OCI-LY7 (cell line): ENCODE results near the gene HCST. TPM values are rescaled to one million over a fixed set of nuclear protein-coding genes. Genes with fewer than 3 reads are reported as not detected.

Experiments
- BruUV-seq: library from RNA; stranded (reverse); fragments of 400-500 nt; replicated peaks from 2 replicates; lab custom pipeline; 2021; lab: Mats Ljungman, UMichigan
- CTCF ChIA-PET: fragments of 300-600 bp; sonication (Branson Sonifier 250); formaldehyde crosslinking; loops from one replicate; lab custom pipeline; 2022; ENCODE audit warnings: antibody characterized with exemption; ENCODE audit not compliant: unreplicated experiment; lab: Charles Lee
- POLR2A ChIA-PET: fragments of 300-600 bp; sonication (Branson Sonifier 250); formaldehyde crosslinking; loops from one replicate; lab custom pipeline; 2022; ENCODE audit warnings: antibody characterized with exemption; lab: Charles Lee
- DNase-seq: peaks from one replicate; pipeline ENCODE4 v3.0.0-alpha.2; 2015; ENCODE audit warnings: low spot score
- H2AFZ ChIP-seq: fragments of 200-600 bp; sonication (generic), shearing (Covaris generic); 2 replicates; pipeline ENCODE4 v1.6.1; 2014; ENCODE audit warnings: mild to moderate bottlenecking, antibody characterized with exemption, low read length, moderate library complexity
- H3K27ac ChIP-seq: fragments of 200-600 bp; sonication (generic); 2 replicates; pipeline ENCODE4 v1.5.1; 2014; ENCODE audit warnings: mixed run types, low read depth, mild to moderate bottlenecking, moderate library complexity, low read length, inconsistent platforms; ENCODE audit not compliant: poor library complexity, severe bottlenecking
- H3K36me3 ChIP-seq: fragments of 200-600 bp; sonication (generic); 2 replicates; pipeline ENCODE4 v1.6.1; 2014; ENCODE audit warnings: mild to moderate bottlenecking, antibody characterized with exemption, low read length, moderate library complexity, mixed read lengths; ENCODE audit not compliant: insufficient read depth
- H3K4me1 ChIP-seq: fragments of 200-600 bp; sonication (generic); 2 replicates; pipeline ENCODE4 v1.5.1; 2014; ENCODE audit warnings: mild to moderate bottlenecking, low read length; ENCODE audit not compliant: insufficient read depth, poor library complexity, severe bottlenecking
- H3K4me2 ChIP-seq: fragments of 200-600 bp; sonication (generic); 2 replicates; pipeline ENCODE4 v1.6.1; 2014; ENCODE audit warnings: mild to moderate bottlenecking, low read length
- H3K4me3 ChIP-seq: fragments of 200-600 bp; sonication (generic); 2 replicates; pipeline ENCODE4 v1.5.1; 2014; ENCODE audit warnings: mild to moderate bottlenecking, low read depth, low read length; ENCODE audit not compliant: poor library complexity, severe bottlenecking
- H3K79me2 ChIP-seq: fragments of 200-600 bp; sonication (generic); 2 replicates; pipeline ENCODE4 v1.6.1; 2016; ENCODE audit warnings: low read depth, mild to moderate bottlenecking, low read length, moderate library complexity, mixed read lengths; ENCODE audit not compliant: insufficient read depth
- H3K9me2 ChIP-seq: fragments of 200-600 bp; sonication (generic); 2 replicates; pipeline ENCODE4 v1.6.1; 2016; ENCODE audit warnings: mild to moderate bottlenecking, low read length, mixed read lengths; ENCODE audit not compliant: insufficient read depth
- H3K9me3 ChIP-seq: fragments of 200-600 bp; sonication (generic); 2 replicates; pipeline ENCODE4 v1.6.1; 2014; ENCODE audit warnings: mild to moderate bottlenecking, mixed run types, low read length, mixed read lengths
- H4K20me1 ChIP-seq: fragments of 200-600 bp; sonication (generic); 2 replicates; pipeline ENCODE4 v1.6.1; 2014; ENCODE audit warnings: mild to moderate bottlenecking, antibody characterized with exemption, low read length, moderate library complexity, mixed read lengths; ENCODE audit not compliant: insufficient read depth
- CTCF ChIP-seq: fragments of 200-600 bp; sonication (generic); conservative IDR thresholded peaks from 2 replicates; pipeline ENCODE4 v1.5.1; 2014; ENCODE audit warnings: mild to moderate bottlenecking, antibody characterized with exemption, low read length, moderate library complexity, mixed read lengths
- EZH2phosphoT487 ChIP-seq: fragments of 200-600 bp; sonication (generic); IDR thresholded peaks from 2 replicates; pipeline ENCODE4 v1.6.1; 2018; ENCODE audit warnings: low read depth, borderline replicate concordance, mild to moderate bottlenecking, mixed run types, antibody characterized with exemption, low read length, moderate library complexity, mixed read lengths
- intact Hi-C: fragments of 100-400 bp; cut with micrococcal nuclease; formaldehyde crosslinking; loops from one replicate; pipeline ENCODE4 v1.10.0; 2022; ENCODE audit not compliant: unreplicated experiment
- total RNA-seq, 2 experiments: library from RNA; depleted of rRNA in 1 of 2; stranded (reverse); fragments of >200 nt in 1 of 2; shearing (Covaris generic) in 1 of 2; gene quantifications; 2 replicates each; pipeline ENCODE4 v1.2.3, GENCODE V29; 2014 to 2022

The HCST gene
- total RNA-seq, 2 experiments from 2014 or later = 8.1 to 36.0 TPM

DNA sequence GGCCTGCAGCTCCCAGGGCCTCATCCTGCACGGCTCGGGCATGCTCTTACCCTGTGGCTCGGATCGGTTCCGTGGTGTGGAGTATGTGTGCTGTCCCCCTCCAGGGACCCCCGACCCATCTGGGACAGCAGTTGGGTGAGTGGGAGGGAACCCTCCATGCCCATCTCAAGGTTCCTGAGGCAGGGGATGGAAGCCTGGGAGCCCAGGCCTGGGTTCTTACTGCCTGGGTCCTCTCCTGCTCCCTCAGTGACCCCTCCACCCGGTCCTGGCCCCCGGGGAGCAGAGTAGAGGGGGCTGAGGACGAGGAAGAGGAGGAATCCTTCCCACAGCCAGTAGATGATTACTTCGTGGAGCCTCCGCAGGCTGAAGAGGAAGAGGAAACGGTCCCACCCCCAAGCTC is 30.7 kb upstream of the HCST start:
- POLR2A ChIA-PET = no interaction called here
- intact Hi-C loops = no loop called here
- no peak for TF ChIP-seq EZH2phosphoT487
- TF ChIP-seq CTCF = no peak

GRCh38 chr19:35872180-35872579 is 30.1 kb upstream of the HCST start:
- Histone ChIP-seq H3K4me3 (no peak overlapping the region), H4K20me1 (no peaks in the 10 kb centered on the region; the same call in 1 of the 2 replicates), H3K4me2 (no peak overlapping the region), H3K36me3 (no peaks in the 10 kb centered on the region), H3K9me3 (no peaks in the 10 kb centered on the region), H3K79me2 (no peaks in the 10 kb centered on the region), H3K27ac (no peak overlapping the region), H3K4me1 (peaks cover 17% of the 10 kb centered on the region), H2AFZ (no peak overlapping the region), H3K9me2 (no peaks in the 10 kb centered on the region)
- TF ChIP-seq EZH2phosphoT487 (no peak), CTCF (no peak)
- intact Hi-C loops = no loop called here
- peak; percentile 24 for DNase-seq
- BruUV-seq = no TSS peak
- CTCF ChIA-PET = no interaction called here
- POLR2A ChIA-PET = interaction anchor here (0.6 kb wide), 1 partner anchor 76 kb away, joined by 4 read pairs; no protein-coding TSS in a partner anchor

More for the DNA sequence above, 30.7 kb upstream of the HCST start:
- Histone ChIP-seq H3K79me2 (no peaks in the 10 kb centered on the region), H3K36me3 (no peaks in the 10 kb centered on the region), H3K27ac (no peak overlapping the region), H4K20me1 (no peaks in the 10 kb centered on the region; the same call in 1 of the 2 replicates), H3K9me2 (no peaks in the 10 kb centered on the region), H3K4me2 (no peak overlapping the region), H3K4me1 (peaks cover 17% of the 10 kb centered on the region), H2AFZ (no peak overlapping the region), H3K9me3 (no peaks in the 10 kb centered on the region), H3K4me3 (no peak overlapping the region)
- DNase-seq = no peak
- CTCF ChIA-PET = no interaction called here
- BruUV-seq = no TSS peak

GRCh38 chr19:35874392-35874930 is 27.9 kb upstream of the HCST start:
- Histone ChIP-seq H3K36me3 (no peaks in the 10 kb centered on the region), H3K4me3 (no peak overlapping the region), H3K79me2 (no peaks in the 10 kb centered on the region), H3K9me3 (no peaks in the 10 kb centered on the region), H3K4me2 (no peak overlapping the region), H3K27ac (no peak overlapping the region), H4K20me1 (no peaks in the 10 kb centered on the region; the same call in 1 of the 2 replicates), H3K9me2 (no peaks in the 10 kb centered on the region), H2AFZ (no peak overlapping the region), H3K4me1 (peaks cover 8% of the 10 kb centered on the region)
- intact Hi-C loops = no loop called here
- TF ChIP-seq EZH2phosphoT487 (no peak), CTCF (no peak)
- BruUV-seq = no TSS peak
- POLR2A ChIA-PET = no interaction called here
- DNase-seq = no peak
- CTCF ChIA-PET = no interaction called here
